Gastroesophageal sphincter (tissue), 3 donors: ENCODE data around the gene IFITM5.
"Not testable (repeated sequence)": the region's sequence is repeated elsewhere in the genome, so short reads cannot be mapped to it uniquely, and the experiment has no call there.

Source experiments
- CTCF ChIP-seq, 4 experiments: fragments of 200-600 bp in 2 of 4; fragments of 450-650 bp in 2 of 4; sonication (generic) in 1 of 4; IDR thresholded peaks; one replicate each; pipeline ENCODE4 v1.5.1; 2017 to 2019; ENCODE audit warnings: antibody characterized with exemption in 4 of 4, mild to moderate bottlenecking in 2 of 4, moderate library complexity in 2 of 4
- EP300 ChIP-seq: sonication (generic); formaldehyde crosslinking; IDR thresholded peaks from one replicate; pipeline ENCODE4 v1.6.1; 2017; ENCODE audit warnings: antibody characterized with exemption, mild to moderate bottlenecking
- POLR2A ChIP-seq, 2 donors: fragments of 450-650 bp; IDR thresholded peaks; one replicate each; pipeline ENCODE4 v1.6.1; 2017; ENCODE audit warnings: antibody characterized with exemption in 2 of 2, mild to moderate bottlenecking in 2 of 2, moderate library complexity in 1 of 2
- POLR2AphosphoS5 ChIP-seq: sonication (generic); formaldehyde crosslinking; IDR thresholded peaks from one replicate; pipeline ENCODE4 v1.6.1; 2017; ENCODE audit warnings: antibody characterized with exemption

- not testable (repeated sequence) for TF ChIP-seq CTCF (IDR thresholded peaks at IDR 0.05); POLR2A (IDR thresholded peaks at IDR 0.05); POLR2AphosphoS5; EP300
Observed at GRCh38 chr11:328516-329100, 29.3 kb upstream of the IFITM5 start.
